DND-41 (cell line): ENCODE measurements around the gene TTLL12.

Experiments
- ATAC-seq: fragments of 200-7000 bp; cut with Tn5 transposase; 3 replicates; pipeline ENCODE4 v1.9.1; 2021; ENCODE audit warnings: low read depth; ENCODE audit not compliant: insufficient read depth
- DNase-seq: peaks from one replicate; pipeline ENCODE4 v3.0.0-alpha.2; 2020
- H2AFZ ChIP-seq: 2 replicates; pipeline ENCODE4 v1.6.0; 2012; ENCODE audit warnings: low read depth, low read length
- H3K27ac ChIP-seq: 2 replicates; pipeline ENCODE4 v1.5.1; 2012; ENCODE audit warnings: low read length, inconsistent platforms
- H3K27me3 ChIP-seq: fragments of 200-600 bp; sonication (generic); 2 replicates; pipeline ENCODE4 v1.6.0; 2012; ENCODE audit warnings: low read length, mild to moderate bottlenecking, inconsistent platforms; ENCODE audit not compliant: insufficient read depth, poor library complexity
- H3K36me3 ChIP-seq: 2 replicates; pipeline ENCODE4 v1.5.1; 2012; ENCODE audit warnings: low read length, inconsistent platforms; ENCODE audit not compliant: insufficient read depth
- H3K4me1 ChIP-seq: 2 replicates; pipeline ENCODE4 v1.5.1; 2012; ENCODE audit warnings: mild to moderate bottlenecking, low read length; ENCODE audit not compliant: insufficient read depth
- H3K4me2 ChIP-seq: 2 replicates; pipeline ENCODE4 v1.6.0; 2012; ENCODE audit warnings: mild to moderate bottlenecking, moderate library complexity, low read length, inconsistent platforms; ENCODE audit not compliant: insufficient read depth
- H3K4me3 ChIP-seq, 2 experiments: fragments of 200-600 bp in 1 of 2; shearing (Covaris generic) in 1 of 2; 2 replicates each; pipeline ENCODE4 v1.5.1; 2012 to 2016; ENCODE audit warnings: inconsistent platforms in 2 of 2, low read length in 2 of 2, mild to moderate bottlenecking in 2 of 2, low read depth in 1 of 2, moderate library complexity in 1 of 2
- H3K79me2 ChIP-seq: 2 replicates; pipeline ENCODE4 v1.6.0; 2012; ENCODE audit warnings: low read length, inconsistent platforms; ENCODE audit not compliant: insufficient read depth
- H3K9ac ChIP-seq: 2 replicates; pipeline ENCODE4 v1.6.0; 2012; ENCODE audit warnings: low read depth, mild to moderate bottlenecking, inconsistent platforms, low read length, moderate library complexity
- H3K9me3 ChIP-seq: 2 replicates; pipeline ENCODE4 v1.5.1; 2012; ENCODE audit warnings: low read length, moderate library complexity, mild to moderate bottlenecking, inconsistent platforms; ENCODE audit not compliant: insufficient read depth, severe bottlenecking
- H4K20me1 ChIP-seq: 2 replicates; pipeline ENCODE4 v1.6.0; 2012; ENCODE audit warnings: low read length; ENCODE audit not compliant: insufficient read depth
- CTCF ChIP-seq: IDR thresholded peaks from 2 replicates; pipeline ENCODE4 v1.5.1; 2012; ENCODE audit warnings: borderline replicate concordance, low read length, moderate library complexity, mild to moderate bottlenecking; ENCODE audit not compliant: poor library complexity, severe bottlenecking; ENCODE audit errors: extremely low read depth
- EZH2 ChIP-seq: IDR thresholded peaks from 3 replicates; pipeline ENCODE4 v1.6.1; 2012; ENCODE audit warnings: borderline replicate concordance, low read depth, mild to moderate bottlenecking, moderate library complexity, low read length, inconsistent platforms; ENCODE audit not compliant: severe bottlenecking

Gene TTLL12

GRCh38 chr22:43131773-43132501 lies 55.0 kb downstream of the TTLL12 start:
- no peak overlapping the region for H2AFZ ChIP-seq
- H3K9ac ChIP-seq: no peak overlapping the region
- no peak overlapping the region for H3K4me3 ChIP-seq
- TF ChIP-seq CTCF (no peak), EZH2 (no peak)
- H3K4me1 ChIP-seq: no peaks in the 10 kb centered on the region
- no peak overlapping the region for H3K27ac ChIP-seq
- peaks cover 17% of the 10 kb centered on the region for H4K20me1 ChIP-seq
- no peak overlapping the region for H3K4me2 ChIP-seq
- H3K27me3 ChIP-seq: no peaks in the 10 kb centered on the region
- DNase-seq (no peak), ATAC-seq (no peak)
- peaks cover 48% of the 10 kb centered on the region for H3K36me3 ChIP-seq
- H3K79me2 ChIP-seq: no peaks in the 10 kb centered on the region
- H3K9me3 ChIP-seq: no peaks in the 10 kb centered on the region

DNA sequence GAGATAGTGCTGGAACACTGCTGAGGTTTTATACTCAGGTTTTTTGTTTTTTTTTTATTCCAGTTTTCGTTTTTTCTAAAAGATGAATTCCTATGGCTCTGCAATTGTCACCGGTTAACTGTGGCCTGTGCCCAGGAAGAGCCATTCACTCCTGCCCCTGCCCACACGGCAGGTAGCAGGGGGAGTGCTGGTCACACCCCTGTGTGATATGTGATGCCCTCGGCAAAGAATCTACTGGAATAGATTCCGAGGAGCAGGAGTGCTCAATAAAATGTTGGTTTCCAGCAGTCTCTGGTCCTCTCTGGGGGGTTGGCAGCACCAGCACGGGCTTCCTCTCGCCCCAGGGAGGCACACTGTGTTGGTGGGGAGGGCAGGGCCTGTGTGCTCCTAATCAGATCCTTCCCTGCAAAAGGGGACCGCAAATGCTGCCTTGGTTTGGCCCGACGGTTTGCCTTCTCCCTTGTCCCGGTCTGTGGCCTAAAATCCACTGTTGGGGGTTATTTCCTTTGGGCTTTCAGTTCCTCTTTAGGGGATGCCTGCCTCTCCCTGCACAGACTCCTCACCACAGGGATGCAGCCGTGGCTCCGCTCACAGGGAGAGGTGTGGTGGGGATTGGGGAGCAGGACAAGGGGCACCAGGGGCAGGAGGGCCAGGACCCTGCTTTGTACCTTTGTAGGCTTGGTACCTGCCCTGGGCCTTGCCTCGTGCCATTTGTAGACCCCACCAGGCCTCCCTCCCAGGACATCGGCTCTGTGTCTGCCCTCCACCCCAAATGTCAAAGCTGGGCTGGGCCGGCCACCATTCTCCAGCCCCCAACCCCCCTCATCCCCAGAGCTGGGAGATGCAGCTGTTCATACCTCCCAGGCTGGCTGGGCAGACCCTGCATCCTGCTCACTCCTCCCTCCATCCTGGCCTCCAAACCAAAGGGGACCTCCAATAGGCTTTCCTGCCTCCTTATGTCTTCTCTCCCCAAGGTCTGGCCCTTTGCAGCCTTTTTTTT lies 57.2 kb downstream of the TTLL12 start:
- H3K4me1 ChIP-seq: no peaks in the 10 kb centered on the region
- H3K4me3 ChIP-seq: no peak overlapping the region
- H3K4me2 ChIP-seq: no peak overlapping the region
- no peaks in the 10 kb centered on the region for H3K27me3 ChIP-seq
- DNase-seq: no peak
- no peak overlapping the region for H2AFZ ChIP-seq
- no peak overlapping the region for H3K27ac ChIP-seq
- H4K20me1 ChIP-seq: peaks cover 9% of the 10 kb centered on the region; the same call in 1 of the 2 replicates
- peaks cover 28% of the 10 kb centered on the region for H3K36me3 ChIP-seq
- H3K9ac ChIP-seq: no peak overlapping the region
- TF ChIP-seq EZH2 (no peak), CTCF (no peak)
- H3K9me3 ChIP-seq: no peaks in the 10 kb centered on the region
- H3K79me2 ChIP-seq: no peaks in the 10 kb centered on the region
- ATAC-seq: no peak

DNA sequence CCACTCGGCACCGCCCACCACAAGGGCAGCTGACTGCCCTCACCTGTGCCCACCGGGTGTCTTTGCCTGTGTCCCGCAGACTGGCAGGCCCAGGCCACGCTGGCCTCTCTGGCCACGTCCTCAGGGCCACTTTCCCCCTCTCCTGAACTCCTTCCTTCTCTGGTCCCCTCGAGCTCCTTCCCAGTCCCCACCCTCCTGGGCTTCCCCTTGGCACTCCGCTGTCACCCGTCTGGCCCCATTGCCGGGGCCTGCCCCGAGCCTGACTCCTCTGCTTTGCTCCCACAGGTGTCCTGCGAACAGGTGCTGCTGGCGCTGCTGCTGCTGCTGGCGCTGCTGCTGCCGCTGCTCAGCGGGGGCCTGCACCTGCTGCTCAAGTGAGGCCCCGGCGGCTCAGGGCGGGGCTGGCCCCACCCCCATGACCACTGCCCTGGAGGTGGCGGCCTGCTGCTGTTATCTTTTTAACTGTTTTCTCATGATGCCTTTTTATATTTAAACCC lies 58.0 kb downstream of the TTLL12 start:
- Histone ChIP-seq H2AFZ (no peak overlapping the region), H3K9me3 (no peaks in the 10 kb centered on the region), H3K9ac (no peak overlapping the region), H3K27ac (no peak overlapping the region), H3K36me3 (peaks cover 24% of the 10 kb centered on the region), H3K27me3 (no peaks in the 10 kb centered on the region), H3K4me1 (no peaks in the 10 kb centered on the region), H3K4me2 (no peak overlapping the region), H4K20me1 (0 out of 2 replicates have a peak, but pooled peaks cover 6% of the 10 kb centered on the region), H3K4me3 (no peak overlapping the region), H3K79me2 (no peaks in the 10 kb centered on the region)
- ATAC-seq: 0 out of 3 replicates have a peak, but pooled peaks have one; percentile 13
- TF ChIP-seq CTCF (no peak), EZH2 (no peak)
- DNase-seq: peak; percentile 22
